ENCODE data around the gene LRRC58. TPM values are rescaled to one million over a fixed set of nuclear protein-coding genes. Genes with fewer than 3 reads are reported as not detected.
A peak's percentile ranks its signal among the peaks of the same experiment; 100 is the strongest.

The LRRC58 gene
- total RNA-seq = 10 to 100 TPM; 30.0 to 36.7 (median 35.2) TPM

GRCh38 chr3:120348991-120349854 lies at the start of gene LRRC58:
LRRC58 (minus strand) TSS chr3:120349354; CDS start chr3:120349243, 111 bp downstream.
- Histone ChIP-seq H3K27me3 (no peaks in the 10 kb centered on the region), H3K4me3 (peak within 1 kb of the TSS; percentile 69 to 94 (median 85)), H3K36me3 (peaks cover 0 to 4% (median 0%) of the 10 kb centered on the region in 4 donors), H3K9me3 (no peaks in the 10 kb centered on the region), H3K4me1 (peaks cover 16 to 47% (median 34%) of the 10 kb centered on the region in 4 donors), H3K27ac (replicated peaks in 1 of 4) (peak within 1 kb of the TSS; percentile 86 to 95 (median 90))
- TF ChIP-seq CTCF (IDR thresholded peaks at IDR 0.05) = peak; percentile 24 to 41 (median 36)
- no peak for TF ChIP-seq EP300 (IDR thresholded peaks at IDR 0.05)
- TF ChIP-seq POLR2A (IDR thresholded peaks at IDR 0.05; ENCODE audit: low read depth) = peak; percentile 84
- TF ChIP-seq POLR2AphosphoS5 (IDR thresholded peaks at IDR 0.05) = peak; percentile 94 to 95
- peak; percentile 95 for DNase-seq (ENCODE audit: extremely low spot score)
- WGBS = 1% methylated on average over 28 of the region's 95 CpGs
- intact Hi-C loops (cut with DNase I) = loop anchor here (5.0 to 10.0 kb wide), 5 partner anchors 104 to 457 kb away; partner anchors contain the start of gene GSK3B

DNA sequence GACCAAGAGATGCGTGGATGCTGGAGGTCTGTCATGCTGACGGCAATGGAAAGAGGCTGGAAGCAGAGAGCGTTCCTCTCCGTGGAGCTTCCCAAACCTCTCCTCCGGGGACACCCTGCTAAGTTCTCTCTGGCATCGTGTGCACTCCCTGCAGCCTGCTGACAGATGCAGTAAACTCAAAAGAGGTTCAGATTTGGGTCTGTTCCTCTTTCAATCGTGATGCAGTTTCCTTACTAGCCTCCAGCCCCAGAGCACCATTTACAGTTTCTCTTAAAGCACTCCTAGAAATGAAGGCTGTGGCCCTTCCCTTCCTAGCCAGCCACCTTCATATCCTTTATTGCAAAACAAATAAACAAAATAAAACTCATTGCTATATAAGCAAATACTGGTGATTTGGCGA lies 47.3 kb upstream of the LRRC58 start:
- Histone ChIP-seq H3K27ac (replicated peaks in 1 of 4) (no peak overlapping the region), H3K27me3 (no peaks in the 10 kb centered on the region), H3K4me3 (no peak overlapping the region), H3K36me3 (peaks cover 72 to 80% (median 80%) of the 10 kb centered on the region in 4 donors), H3K9me3 (no peaks in the 10 kb centered on the region), H3K4me1 (peaks cover 0 to 4% (median 2%) of the 10 kb centered on the region in 4 donors)
- TF ChIP-seq POLR2AphosphoS5 (IDR thresholded peaks at IDR 0.05) = no peak
- peak; percentile 82 for DNase-seq (ENCODE audit: extremely low spot score)
- WGBS = 75% methylated on average over 8 of the region's 8 CpGs
- intact Hi-C loops (cut with DNase I) = no loop called here

DNA sequence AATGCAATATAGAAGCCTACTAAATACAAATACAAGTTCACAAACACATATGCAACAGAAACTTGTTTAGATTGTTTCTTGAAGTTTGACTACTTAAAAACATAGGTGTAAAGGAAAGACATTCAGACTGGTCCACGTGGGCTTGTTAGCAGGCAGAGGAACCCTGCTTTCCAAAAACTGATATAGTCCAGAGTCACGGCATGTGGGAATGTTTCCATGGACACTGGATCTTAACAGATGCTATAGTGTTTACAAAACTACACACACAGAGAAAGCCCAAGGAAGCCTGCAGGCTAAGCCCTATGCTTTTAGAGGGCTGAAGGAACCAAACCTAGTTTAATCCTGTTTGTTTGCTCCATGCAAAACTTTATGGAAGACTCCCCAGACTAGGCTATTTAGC lies 45.2 kb upstream of the LRRC58 start:
- no peak overlapping the region for H3K27ac ChIP-seq (replicated peaks in 1 of 4)
- no peak overlapping the region for H3K4me3 ChIP-seq
- no peaks in the 10 kb centered on the region for H3K9me3 ChIP-seq
- intact Hi-C loops (cut with DNase I) = no loop called here
- no peak for TF ChIP-seq POLR2A (IDR thresholded peaks at IDR 0.05; ENCODE audit: low read depth)
- TF ChIP-seq EP300 (IDR thresholded peaks at IDR 0.05) = no peak
- no peak for TF ChIP-seq POLR2AphosphoS5 (IDR thresholded peaks at IDR 0.05)
- TF ChIP-seq CTCF (IDR thresholded peaks at IDR 0.05) = no peak
- 73% methylated on average over 2 of the region's 2 CpGs for WGBS
- no peaks in the 10 kb centered on the region for H3K27me3 ChIP-seq
- H3K36me3 ChIP-seq = peaks cover 51 to 59% (median 58%) of the 10 kb centered on the region in 4 donors
- no peak for DNase-seq (ENCODE audit: extremely low spot score)
- peaks cover 0 to 4% (median 2%) of the 10 kb centered on the region in 4 donors for H3K4me1 ChIP-seq

GRCh38 chr3:120393761-120394160 lies 44.6 kb upstream of the LRRC58 start:
- H3K4me1 ChIP-seq = peaks cover 0 to 4% (median 2%) of the 10 kb centered on the region in 4 donors
- 85% methylated on average over 2 of the region's 2 CpGs for WGBS
- peaks cover 45 to 53% (median 53%) of the 10 kb centered on the region in 4 donors for H3K36me3 ChIP-seq

More at GRCh38 chr3:120393761-120394160, 44.6 kb upstream of the LRRC58 start:
- Histone ChIP-seq H3K9me3 (no peaks in the 10 kb centered on the region), H3K4me3 (no peak overlapping the region), H3K27ac (replicated peaks in 1 of 4) (no peak overlapping the region), H3K27me3 (no peaks in the 10 kb centered on the region)
- no peak for TF ChIP-seq POLR2A (IDR thresholded peaks at IDR 0.05; ENCODE audit: low read depth)
- TF ChIP-seq POLR2AphosphoS5 (IDR thresholded peaks at IDR 0.05) = no peak
- TF ChIP-seq CTCF (IDR thresholded peaks at IDR 0.05) = no peak
- no peak for TF ChIP-seq EP300 (IDR thresholded peaks at IDR 0.05)
- peak; percentile 37 for DNase-seq (ENCODE audit: extremely low spot score)
- intact Hi-C loops (cut with DNase I) = no loop called here

All from esophagus muscularis mucosa (tissue), 4 donors.